ENCODE results near the gene WWC2. TPM values are rescaled to one million over a fixed set of nuclear protein-coding genes. Genes with fewer than 3 reads are reported as not detected.

WWC2 gene
- total RNA-seq, 1 donor from 2014 or later, result 24.6 TPM

GRCh38 chr4:183276106-183276505 is 177.0 kb downstream of the WWC2 start:
- Mint-ChIP-seq H3K27ac (ENCODE audit: unreplicated experiment) (no peak overlapping the region), H3K4me1 (no peaks in the 10 kb centered on the region), H3K9me3 (peaks cover 12% of the 10 kb centered on the region), H3K36me3 (ENCODE audit: low read depth) (peaks cover 38% of the 10 kb centered on the region), H3K4me3 (no peak overlapping the region), H3K27me3 (ENCODE audit: low read depth) (no peaks in the 10 kb centered on the region)
- TF ChIP-seq CTCF (conservative IDR thresholded peaks at IDR 0.05), result no peak
- no peak for DNase-seq (ENCODE audit: low read depth, low spot score)

- no peaks in the 10 kb centered on the region for H3K9me3 Mint-ChIP-seq
- TF ChIP-seq CTCF (conservative IDR thresholded peaks at IDR 0.05), result no peak
- no peak for DNase-seq (ENCODE audit: low read depth, low spot score)
- H3K27me3 Mint-ChIP-seq (ENCODE audit: low read depth), result no peaks in the 10 kb centered on the region
- H3K27ac Mint-ChIP-seq (ENCODE audit: unreplicated experiment), result no peak overlapping the region
- no peaks in the 10 kb centered on the region for H3K4me1 Mint-ChIP-seq
- H3K36me3 Mint-ChIP-seq (ENCODE audit: low read depth), result peaks cover 19% of the 10 kb centered on the region
- no peak overlapping the region for H3K4me3 Mint-ChIP-seq
Observed at GRCh38 chr4:183284258-183284785, 185.3 kb downstream of the WWC2 start.

GRCh38 chr4:183284965-183285364 is 185.9 kb downstream of the WWC2 start:
- Mint-ChIP-seq H3K4me3 (no peak overlapping the region), H3K27me3 (ENCODE audit: low read depth) (no peaks in the 10 kb centered on the region)
- no peak for TF ChIP-seq CTCF (conservative IDR thresholded peaks at IDR 0.05)

GRCh38 chr4:183285886-183286285 is 186.8 kb downstream of the WWC2 start:
- peaks cover 15% of the 10 kb centered on the region for H3K36me3 Mint-ChIP-seq (ENCODE audit: low read depth)

More at GRCh38 chr4:183284965-183285364, 185.9 kb downstream of the WWC2 start:
- H3K9me3 Mint-ChIP-seq, result no peaks in the 10 kb centered on the region
- H3K4me1 Mint-ChIP-seq, result no peaks in the 10 kb centered on the region
- H3K27ac Mint-ChIP-seq (ENCODE audit: unreplicated experiment), result no peak overlapping the region
- DNase-seq (ENCODE audit: low read depth, low spot score), result no peak
- peaks cover 17% of the 10 kb centered on the region for H3K36me3 Mint-ChIP-seq (ENCODE audit: low read depth)

GRCh38 chr4:183286590-183287308 is 187.7 kb downstream of the WWC2 start:
- H3K4me1 Mint-ChIP-seq, result no peaks in the 10 kb centered on the region
- DNase-seq (ENCODE audit: low read depth, low spot score), result no peak
- H3K9me3 Mint-ChIP-seq, result no peaks in the 10 kb centered on the region
- no peak overlapping the region for H3K4me3 Mint-ChIP-seq
- peaks cover 17% of the 10 kb centered on the region for H3K36me3 Mint-ChIP-seq (ENCODE audit: low read depth)
- no peak overlapping the region for H3K27ac Mint-ChIP-seq (ENCODE audit: unreplicated experiment)
- no peaks in the 10 kb centered on the region for H3K27me3 Mint-ChIP-seq (ENCODE audit: low read depth)
- TF ChIP-seq CTCF (conservative IDR thresholded peaks at IDR 0.05), result no peak

More at GRCh38 chr4:183285886-183286285, 186.8 kb downstream of the WWC2 start:
- no peak for DNase-seq (ENCODE audit: low read depth, low spot score)
- no peak overlapping the region for H3K4me3 Mint-ChIP-seq
- no peak for TF ChIP-seq CTCF (conservative IDR thresholded peaks at IDR 0.05)
- H3K27ac Mint-ChIP-seq (ENCODE audit: unreplicated experiment), result no peak overlapping the region
- H3K4me1 Mint-ChIP-seq, result no peaks in the 10 kb centered on the region
- no peaks in the 10 kb centered on the region for H3K27me3 Mint-ChIP-seq (ENCODE audit: low read depth)
- no peaks in the 10 kb centered on the region for H3K9me3 Mint-ChIP-seq

All from neural crest cell (in vitro differentiated cells).